Stimulated activated CD8-positive, alpha-beta memory T cell treated with anti-CD3 and anti-CD28 coated beads, Interleukin-15, amount 100 ng/mL, for 48 hours (primary cell): ENCODE results near the gene IL12RB1.
"Not testable (repeated sequence)": the region's sequence is repeated elsewhere in the genome, so short reads cannot be mapped to it uniquely, and the experiment has no call there.

Source experiments
- DNase-seq, 2 donors: peaks; one replicate each; pipeline ENCODE4 v3.0.0-alpha.2; 2020; ENCODE audit warnings: low read depth in 2 of 2

Gene IL12RB1

DNA sequence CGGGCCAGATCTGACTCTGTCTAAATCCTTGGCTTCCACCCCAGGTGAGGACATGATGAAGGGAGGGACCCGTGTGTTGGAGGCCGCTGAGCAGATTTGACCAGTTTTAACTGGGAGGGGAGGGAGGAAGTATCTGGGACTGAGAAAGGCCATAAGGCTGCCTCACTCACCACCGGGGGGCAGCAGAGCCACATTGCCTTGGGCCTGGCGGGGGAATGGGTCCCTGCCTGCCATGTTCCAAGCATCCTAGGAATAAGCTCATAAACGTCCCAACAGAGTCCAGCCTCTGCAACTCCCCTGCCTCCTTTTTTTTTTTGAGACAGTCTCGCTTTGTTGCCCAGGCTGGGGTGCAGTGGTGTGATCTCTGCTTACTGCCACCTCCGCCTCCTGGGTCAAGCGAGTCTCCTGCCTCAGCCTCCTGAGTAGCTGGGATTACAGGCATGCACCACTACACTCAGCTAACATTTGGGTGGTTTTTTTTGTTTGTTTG, 26.3 kb upstream of the IL12RB1 start:
- DNase-seq, result peak; percentile 51 to 62

DNA sequence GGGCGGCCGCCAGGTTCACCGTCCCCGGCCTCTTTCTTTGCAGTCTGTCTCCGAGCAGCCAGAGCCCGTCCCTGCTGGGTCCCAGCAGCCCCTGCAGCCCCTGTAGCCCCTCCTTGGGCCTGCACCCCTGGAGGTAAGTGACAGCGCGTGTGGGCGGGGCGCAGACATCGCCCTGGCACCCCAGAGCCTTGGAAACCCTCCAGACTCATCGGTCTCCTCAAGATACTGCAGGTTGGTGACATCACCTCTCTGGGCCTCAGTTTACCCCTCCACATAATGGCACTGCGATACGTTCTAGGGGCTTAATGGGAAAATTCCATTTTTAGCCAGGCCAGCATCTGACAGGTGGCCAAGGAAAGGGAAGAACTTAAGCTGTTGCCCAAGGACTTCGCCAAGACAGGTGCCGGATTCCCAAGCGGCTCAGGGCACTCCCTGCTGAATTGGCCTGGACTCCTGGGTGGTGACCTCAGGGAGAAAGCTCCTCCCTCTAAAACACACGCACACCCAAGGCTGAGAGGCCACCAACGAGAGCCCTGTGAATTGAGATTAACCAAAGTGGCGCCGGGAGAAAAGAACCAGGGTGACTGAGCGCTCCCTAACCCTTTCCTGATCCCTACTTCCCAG, 24.0 kb upstream of the IL12RB1 start:
- DNase-seq, result no peak

DNA sequence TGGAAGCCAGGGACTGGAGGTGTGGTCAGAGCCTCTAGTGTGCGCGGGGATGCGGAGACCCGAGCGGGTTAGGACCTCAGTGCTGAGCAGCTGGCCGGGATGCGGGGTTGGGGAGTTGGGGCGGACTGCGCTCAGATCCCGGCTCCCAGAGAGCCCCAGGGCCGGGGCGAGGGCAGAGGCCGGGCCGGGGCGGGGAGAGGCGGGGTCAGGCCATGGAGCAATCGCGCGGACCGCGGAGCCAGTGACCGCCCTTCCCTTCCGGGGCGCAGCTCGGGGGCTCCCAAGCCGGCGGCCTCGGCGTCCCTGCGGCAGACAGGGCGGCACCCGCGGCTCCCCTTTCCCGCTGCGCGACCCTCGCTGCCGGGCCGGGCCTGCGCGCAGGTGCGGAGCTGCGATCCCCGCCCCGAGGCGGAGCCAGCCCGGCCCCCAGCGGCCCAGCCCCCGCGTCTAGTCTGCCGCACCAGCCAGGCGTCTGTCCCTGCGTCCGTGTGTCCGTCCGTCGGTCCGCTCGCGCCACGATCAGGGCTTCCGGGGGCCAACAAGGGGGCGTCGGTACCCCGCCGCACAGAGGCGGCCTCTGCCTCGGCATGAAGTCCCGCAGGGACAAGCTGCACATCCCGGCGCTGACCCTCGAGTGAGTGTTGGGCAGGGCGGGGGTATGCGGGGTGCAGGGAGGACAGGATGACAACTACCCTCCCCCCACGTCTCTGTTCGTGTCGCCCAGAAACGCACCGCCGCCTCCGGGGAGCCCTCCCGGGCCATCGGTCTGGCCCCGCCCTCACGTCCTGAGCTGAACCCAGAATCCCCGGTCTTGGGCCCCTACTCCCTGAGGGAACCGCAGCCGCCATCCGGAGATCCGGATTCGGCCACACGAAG, 23.2 kb upstream of the IL12RB1 start:
- peak in 1 of 2 donors; percentile 40 for DNase-seq

DNA sequence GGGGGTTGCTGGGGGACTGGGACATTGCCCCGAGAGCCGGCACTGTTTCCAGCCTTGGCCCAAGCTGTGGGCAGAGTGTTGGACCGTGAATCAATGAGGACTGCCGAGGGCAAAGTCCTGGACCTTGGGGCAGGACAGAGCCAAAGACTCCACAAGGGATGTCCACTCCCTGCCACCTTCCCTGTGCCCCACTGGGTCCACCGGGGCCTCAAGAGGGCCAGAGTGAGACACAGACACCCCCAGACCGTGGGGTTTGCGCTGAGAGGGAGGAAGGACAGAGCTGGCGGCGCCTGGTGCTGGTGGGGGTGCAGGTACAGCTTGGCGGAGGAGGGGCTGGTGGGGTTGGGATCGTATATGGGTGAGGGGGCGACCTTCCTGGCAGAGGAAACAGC, 22.6 kb upstream of the IL12RB1 start:
- DNase-seq, result no peak

DNA sequence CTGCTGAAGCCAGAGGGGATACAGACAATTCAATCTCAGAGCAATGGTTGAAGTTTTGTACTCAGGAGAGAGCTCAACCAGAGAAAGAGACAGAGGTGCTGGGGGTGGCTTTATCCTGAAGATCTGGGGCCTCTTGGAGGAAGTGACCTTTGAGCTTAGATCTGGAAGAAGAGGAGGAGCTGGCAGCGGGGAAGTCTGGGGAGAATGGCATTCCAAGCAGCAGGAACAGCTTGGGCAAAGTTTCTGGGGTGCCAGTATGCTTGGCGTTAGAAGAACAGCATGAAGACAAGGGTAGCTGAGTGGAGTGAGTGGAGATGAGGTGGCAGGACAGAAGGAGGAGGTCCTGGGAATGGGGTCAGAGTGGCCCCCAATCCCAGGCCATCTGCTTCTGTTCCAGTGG, 22.2 kb upstream of the IL12RB1 start:
- no peak for DNase-seq

DNA sequence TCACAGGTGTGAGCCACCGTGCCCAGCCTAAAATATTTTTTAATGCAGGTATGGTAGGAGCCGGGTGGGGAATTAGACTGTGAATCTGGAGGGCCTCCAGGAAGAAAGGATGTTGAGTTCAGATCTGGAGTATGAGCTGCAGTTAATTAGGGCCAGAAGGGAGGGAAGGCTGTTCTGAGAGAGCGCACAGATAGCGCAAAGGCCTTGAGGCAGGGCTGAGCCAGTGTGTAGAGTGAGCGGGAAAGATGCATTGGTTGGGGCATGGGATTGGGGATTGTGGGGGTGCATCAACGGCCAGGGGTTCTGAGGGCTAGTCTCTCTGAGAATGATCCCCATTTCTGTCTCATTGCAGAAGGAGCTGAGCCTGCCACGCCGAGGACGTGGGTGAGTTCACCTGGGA, 20.5 kb upstream of the IL12RB1 start:
- no peak for DNase-seq

DNA sequence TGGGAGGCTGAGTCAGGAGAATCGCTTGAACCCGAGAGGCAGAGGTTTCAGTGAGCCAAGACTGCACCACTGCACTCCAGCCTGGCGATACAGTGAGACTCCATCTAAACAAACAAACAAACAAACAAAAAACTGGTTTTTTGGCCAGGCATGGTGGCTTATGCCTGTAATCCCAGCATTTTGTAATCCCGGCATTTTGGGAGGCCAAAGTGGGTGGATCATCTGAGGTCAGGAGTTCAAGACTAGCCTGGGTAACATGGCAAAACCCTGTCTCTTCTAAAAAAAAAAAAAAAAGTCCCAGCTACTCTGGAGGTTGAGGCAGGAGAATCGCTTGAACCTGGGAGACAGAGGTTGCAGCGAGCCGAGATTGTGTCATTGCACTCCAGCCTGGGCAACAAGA, 18.5 kb upstream of the IL12RB1 start:
- DNase-seq, result not testable (repeated sequence)

DNA sequence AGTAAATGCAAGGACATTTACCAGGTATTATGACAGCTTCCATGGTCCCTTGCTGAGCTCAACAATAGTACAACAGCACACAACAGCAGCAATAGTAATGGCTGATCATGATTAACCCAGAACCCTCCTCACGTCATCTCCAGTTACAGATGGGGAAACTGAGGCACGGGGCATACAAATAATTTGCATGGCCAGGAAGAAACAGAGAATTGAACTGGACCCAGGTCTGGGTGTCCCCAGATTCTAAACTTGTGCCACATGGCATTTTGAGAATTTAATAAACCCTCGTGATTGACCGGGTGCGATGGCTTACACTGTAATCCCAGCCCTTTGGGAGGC, 18.0 kb upstream of the IL12RB1 start:
- DNase-seq, result no peak

DNA sequence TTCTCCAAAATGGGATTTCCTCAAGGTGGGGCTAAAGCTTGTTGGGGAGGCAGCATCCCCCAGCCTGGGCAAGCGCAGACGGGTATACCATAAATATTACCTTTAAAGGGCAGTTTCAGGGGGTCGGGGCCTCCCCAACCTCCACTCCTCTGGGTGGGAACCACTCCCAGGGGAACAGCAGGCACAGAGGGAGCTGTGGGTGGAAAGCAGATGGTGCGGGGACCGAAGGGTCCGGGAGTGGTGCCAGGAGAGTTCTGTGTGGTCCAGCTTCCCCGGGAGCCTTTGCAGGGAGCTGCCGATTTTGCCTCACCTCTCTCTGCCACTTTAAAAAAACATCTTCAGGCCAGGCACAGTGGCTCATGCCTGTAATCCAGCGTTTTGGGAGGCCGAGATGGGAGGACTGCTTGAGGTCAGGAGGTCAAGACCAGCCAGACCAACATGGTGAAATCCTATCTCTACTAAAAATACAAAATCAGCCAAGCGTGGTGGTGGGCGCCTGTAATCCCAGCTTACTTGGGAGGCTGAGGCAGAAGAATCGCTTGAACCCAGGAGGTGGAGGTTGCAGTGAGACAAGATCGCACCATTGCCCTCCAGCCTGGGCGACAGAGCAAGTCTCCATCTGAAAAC, 16.3 kb upstream of the IL12RB1 start:
- no peak for DNase-seq

DNA sequence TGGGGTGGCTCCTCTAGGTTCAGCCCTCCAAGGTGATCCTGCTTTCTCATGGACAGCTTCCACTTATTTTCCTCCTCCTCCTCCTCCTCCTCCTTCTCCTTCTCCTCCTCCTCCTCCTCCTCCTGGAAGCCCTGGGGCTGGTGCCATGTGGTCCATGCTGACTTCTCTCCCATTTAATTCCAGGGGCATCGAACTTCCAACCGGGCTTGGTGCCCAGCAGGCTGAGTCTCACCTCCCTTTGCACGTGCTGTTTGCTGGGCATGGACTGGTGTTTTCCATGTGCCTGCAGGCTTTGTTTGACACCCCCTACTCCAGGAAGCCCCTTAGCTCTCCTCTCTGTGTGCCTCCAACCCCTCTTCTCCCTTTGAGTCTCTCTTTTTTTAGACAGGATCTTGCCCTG, 14.5 kb upstream of the IL12RB1 start:
- no peak for DNase-seq

DNA sequence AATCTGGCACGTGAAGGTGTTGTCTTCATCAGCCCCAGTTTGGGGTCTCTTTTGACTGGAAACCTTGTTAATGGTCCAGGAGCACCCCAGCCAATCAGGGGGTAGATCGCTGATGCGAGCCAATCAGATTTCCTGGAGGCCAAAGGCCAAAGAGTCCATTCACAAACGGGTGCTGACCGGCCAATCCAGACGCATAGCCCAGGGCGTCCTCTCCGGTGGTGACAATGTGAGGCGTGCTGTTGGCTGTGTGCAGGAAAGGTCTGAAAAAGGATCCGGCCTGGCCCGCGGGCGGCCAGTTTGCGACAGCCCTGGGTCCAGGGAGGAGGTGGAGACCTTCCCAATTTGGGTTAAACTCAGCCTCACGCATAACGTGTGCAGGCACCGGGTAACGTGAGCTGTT, 14.0 kb upstream of the IL12RB1 start:
- DNase-seq, result no peak

DNA sequence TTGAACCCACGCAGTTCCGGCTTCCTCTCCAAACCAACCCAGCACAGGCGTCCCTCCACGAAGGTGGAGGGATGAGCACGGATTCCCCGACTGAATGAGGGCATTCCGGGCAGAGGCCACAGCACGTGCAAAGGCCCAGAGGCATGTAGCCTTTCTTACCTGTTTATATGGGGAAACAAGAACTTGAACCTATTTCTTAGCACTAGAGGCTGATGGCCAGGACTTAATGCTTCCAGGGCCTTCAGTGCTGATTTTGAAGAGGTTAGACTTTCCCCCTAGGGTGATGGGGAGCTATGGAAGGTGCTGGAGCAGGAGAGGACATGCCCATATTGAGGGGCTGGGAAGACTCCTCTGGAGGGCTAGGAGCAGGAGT, 12.9 kb upstream of the IL12RB1 start:
- no peak for DNase-seq

DNA sequence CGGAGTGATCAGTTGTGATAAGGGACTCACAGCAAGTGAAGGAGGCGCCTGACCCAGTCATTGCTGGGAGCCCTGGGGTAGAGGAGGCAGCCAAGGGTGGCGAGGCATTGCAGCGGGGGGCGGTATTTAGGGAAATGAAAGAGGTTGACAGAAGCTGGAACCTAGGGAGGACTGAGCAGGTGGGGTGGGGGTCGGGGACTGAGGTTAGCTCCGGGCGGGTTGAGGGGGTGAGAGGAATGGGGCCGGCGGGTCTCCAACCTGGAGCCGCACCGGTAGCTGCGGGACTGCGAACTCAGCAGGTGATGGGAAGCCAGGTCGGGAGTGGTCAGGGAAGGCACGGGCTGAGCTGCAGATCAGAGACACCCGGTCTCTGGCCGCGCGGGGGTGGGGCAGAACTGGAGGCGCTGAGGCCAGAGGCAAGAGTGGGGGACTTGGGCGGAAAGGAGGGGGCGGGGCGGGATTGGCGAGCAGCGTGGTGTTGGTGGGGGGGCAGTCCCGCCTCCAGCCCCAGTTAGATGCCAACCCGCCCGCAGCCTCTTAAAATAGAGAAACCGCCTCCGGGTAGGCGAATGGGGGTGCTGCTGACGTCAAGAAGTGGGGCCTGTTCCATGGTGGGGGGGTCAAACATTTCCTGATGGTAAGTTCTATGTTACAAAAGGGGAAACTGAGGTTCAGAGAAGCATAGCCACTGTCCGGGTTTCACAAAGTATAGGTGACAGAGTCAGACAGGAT, 12.3 kb upstream of the IL12RB1 start:
- peak in 1 of 2 donors; percentile 28 for DNase-seq

DNA sequence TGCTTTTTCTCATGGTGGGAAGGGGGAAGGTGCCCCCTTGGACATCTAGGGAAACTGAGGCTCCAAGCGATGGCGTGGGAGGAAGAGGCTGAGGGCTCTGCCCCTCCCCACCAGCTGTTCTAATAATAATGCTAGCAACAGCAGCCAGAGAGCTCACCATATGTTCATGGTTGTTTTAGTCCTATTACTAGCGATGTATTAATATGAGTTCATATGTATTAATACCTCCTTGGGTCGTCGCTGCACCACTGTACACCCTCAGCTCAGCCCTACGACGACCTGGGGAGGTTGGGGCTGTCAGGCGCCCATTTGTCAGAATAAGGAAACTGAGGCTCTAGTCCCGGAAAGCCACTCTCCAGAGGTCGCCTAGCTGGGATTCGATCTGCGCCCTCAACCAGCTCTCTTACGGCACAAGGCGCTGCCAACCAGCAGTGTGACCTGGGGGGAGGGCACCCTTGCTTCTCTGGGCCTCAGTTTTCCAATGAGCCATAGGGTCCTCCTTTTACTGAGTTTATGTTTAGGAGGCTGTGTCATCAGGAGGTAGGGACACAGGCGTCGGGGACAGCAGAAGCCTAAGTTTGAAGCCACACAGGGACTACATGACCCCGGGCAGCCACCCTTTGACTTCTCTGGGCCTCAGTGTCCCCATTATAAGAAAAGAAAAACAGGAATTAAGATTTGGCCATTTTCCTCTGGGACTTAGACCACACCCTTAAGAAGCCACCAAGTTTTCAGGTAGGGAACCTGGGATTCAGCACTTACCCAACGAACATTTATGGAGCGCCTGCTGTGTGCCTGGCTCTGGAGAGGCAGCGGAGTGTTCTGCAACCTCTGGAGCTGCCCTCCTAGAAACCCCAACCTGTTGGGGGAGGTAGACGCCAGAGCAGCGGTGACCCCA, 11.5 kb upstream of the IL12RB1 start:
- no peak for DNase-seq

DNA sequence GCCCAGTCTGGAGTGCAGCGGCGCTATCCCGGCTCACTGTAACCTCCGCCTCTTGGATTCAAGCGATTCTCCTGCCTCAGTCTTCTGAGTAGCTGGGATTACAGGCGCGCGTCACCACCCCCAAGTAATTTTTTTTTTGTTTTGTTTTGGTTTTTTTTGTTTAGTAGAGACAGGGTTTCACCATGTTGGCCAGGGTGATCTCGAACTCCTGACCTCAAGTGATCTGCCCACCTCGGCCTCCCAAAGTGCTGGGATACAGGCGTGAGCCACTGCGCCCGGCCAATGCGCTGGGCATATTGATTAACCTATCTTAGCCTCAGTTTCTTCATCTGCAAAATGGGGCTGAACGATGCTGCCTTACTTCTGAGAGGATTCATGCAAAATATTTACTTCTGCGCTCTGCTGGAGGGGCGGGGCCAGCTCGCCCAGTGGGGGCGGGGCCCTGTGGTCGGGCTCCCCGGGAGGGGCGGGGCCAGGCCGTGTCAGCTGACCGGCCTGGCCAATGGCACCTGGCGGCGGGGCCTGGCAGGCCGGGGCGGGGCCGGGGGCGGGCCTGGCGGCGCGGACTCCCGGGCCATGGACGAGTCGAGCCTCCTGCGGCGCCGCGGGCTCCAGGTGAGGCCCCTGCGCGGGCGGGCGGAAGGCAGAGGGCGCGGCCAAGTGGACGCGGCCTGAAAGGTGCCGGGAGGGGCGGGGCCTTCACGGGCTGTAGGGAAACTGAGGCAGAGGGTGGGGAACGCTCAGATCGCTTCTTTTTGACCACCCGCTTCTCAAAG, 10.7 kb upstream of the IL12RB1 start, which contains the start of gene MAST3:
Gene MAST3 (plus strand): TSS at position 562 of the 776 bp plus-strand sequence. CDS start 15 bp downstream, at position 577.
- peak; percentile 94 for DNase-seq

DNA sequence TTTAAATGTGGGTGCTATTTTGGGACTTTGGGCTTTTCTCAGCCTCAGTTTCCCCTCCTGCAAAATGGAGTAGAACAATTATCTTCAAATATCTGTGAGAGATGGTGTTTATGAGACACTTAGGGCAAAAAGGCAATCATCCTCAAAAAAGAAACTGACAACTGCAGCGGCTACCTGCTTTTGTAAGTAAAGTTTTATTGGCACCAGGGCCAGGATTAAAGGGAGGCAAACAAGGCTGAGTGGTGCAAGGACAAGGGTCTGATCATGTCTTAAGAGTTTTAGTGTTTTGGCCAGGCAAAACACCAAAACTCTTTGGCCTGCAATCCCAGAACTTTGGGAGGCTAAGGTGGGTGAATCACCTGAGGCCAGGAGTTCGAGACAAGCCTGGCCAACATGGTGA, 9.5 kb upstream of the IL12RB1 start:
- DNase-seq, result no peak

DNA sequence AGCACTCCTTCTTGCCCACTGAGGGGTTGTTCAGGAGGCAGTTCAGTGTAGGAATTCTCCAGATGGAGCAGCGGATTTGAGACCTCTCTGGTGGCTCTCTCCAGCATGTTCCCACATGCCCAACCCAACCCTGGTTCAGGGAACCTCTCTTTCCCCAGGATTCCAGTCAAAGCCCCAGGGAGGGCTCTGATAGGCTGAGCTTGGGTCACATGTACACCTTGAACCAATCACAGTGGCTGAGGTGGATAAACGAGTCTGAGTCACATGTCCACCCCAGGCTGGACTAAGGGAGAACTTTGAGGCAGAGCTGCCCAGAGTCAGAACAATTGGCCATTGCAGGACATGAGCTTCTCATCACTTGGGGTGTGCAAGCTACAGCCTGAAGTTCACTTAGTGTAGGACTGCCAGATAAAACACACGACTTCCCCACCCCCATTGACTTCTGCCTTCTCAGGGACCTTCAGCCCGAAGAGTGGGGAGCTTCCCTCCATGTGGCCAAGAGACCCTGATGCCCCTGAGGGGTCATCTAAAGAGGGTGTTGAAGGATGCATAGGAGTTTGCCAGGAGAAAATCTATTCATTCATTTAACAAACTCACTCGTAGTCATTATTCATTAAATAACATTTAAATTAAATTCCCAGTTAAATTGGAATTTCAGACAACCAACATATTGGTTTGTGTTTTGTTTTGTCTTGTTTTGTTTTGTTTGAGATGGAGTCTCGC, 6.9 kb upstream of the IL12RB1 start:
- no peak for DNase-seq

DNA sequence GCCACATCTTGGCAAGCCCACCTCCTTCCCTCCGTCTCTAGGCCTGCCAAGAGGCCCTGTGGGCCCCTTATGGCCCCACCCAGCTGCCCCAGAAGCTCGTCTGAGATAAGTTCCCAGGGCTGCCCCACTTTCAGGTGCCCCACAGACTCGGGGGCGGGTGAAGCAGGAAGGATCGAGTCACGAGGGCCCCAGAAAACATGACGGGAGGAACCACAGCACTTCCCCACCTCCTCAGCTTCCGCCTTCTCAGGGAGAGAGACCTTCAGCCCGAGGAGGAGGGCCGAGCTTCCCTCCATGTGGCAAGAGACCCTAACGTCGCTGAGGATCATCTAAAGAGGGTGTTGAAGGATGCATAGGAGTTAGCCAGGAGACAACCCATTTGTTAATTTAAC, 4.5 kb upstream of the IL12RB1 start:
- peak; percentile 83 to 86 for DNase-seq

DNA sequence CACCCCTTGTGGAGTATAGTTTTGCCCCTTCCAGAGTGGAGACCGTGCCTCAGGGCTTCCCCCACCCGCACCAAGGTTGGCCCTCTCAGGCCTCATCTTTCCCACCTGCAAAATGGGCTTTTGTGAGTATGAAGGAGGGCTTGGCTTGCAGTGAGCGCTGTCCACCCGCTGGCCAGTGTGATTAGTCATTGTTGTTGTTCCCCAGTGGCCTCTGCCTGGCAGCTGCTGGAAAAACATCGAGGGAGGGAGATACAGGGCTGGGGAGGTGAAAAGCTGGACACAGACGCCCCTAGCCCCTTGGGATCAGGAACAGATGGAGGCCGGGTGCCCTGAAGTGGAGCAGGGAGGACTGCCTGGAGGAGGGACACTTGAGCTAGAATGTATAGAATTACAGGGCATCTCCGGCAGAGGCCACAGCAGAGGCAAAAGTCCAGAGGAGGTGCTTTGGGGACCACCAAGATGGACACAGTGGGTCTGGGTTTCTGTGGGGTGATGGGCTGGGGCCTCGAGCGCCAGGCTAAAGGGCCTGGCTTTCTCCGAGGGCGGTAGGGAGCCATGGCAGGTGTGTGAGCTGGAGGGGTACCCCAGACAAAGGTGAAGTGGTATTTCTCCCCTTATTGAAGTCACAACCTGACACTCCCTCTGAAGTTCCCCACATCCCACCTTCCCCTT, 3.9 kb upstream of the IL12RB1 start:
- DNase-seq, result no peak
